ENCODE results near the gene GRB10.

DNA sequence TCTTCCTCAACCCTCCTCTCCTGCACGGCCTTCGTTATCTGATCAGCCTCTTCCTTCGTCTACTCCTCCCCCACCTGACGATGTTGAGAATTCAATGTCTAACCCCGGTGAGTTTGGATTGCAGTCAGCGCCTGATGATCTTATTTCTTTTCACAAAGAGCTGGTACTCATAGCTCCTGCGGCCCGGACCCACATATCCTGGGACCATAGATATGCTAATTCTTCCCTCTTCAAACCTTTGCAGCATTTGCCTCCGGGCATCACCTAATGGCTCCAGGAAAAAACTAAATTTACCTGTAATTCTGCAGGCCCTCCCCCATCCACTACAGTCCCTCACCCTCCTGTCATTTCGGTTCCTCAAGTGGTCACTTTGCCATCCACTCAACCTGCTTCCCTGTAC, 205.1 kb downstream of the GRB10 start:
- no peak for TF ChIP-seq POLR2A (IDR thresholded peaks at IDR 0.05; ENCODE audit: low read length)
- TF ChIP-seq GATA1 (IDR thresholded peaks at IDR 0.05; ENCODE audit: low read depth, low read length): no peak

Measured in erythroblast (primary cell).